OCI-LY7 (cell line): ENCODE data around the gene CYP8B1. TPM values are rescaled to one million over a fixed set of nuclear protein-coding genes. Genes with fewer than 3 reads are reported as not detected.

Experiments used
- BruUV-seq: library from RNA; stranded (reverse); fragments of 400-500 nt; replicated peaks from 2 replicates; lab custom pipeline; 2021; lab: Mats Ljungman, UMichigan
- CTCF ChIA-PET: fragments of 300-600 bp; sonication (Branson Sonifier 250); formaldehyde crosslinking; loops from one replicate; lab custom pipeline; 2022; ENCODE audit warnings: antibody characterized with exemption; ENCODE audit not compliant: unreplicated experiment; lab: Charles Lee
- POLR2A ChIA-PET: fragments of 300-600 bp; sonication (Branson Sonifier 250); formaldehyde crosslinking; loops from one replicate; lab custom pipeline; 2022; ENCODE audit warnings: antibody characterized with exemption; lab: Charles Lee
- DNase-seq: peaks from one replicate; pipeline ENCODE4 v3.0.0-alpha.2; 2015; ENCODE audit warnings: low spot score
- H2AFZ ChIP-seq: fragments of 200-600 bp; sonication (generic), shearing (Covaris generic); 2 replicates; pipeline ENCODE4 v1.6.1; 2014; ENCODE audit warnings: mild to moderate bottlenecking, antibody characterized with exemption, low read length, moderate library complexity
- H3K27ac ChIP-seq: fragments of 200-600 bp; sonication (generic); 2 replicates; pipeline ENCODE4 v1.5.1; 2014; ENCODE audit warnings: mixed run types, low read depth, mild to moderate bottlenecking, moderate library complexity, low read length, inconsistent platforms; ENCODE audit not compliant: poor library complexity, severe bottlenecking
- H3K36me3 ChIP-seq: fragments of 200-600 bp; sonication (generic); 2 replicates; pipeline ENCODE4 v1.6.1; 2014; ENCODE audit warnings: mild to moderate bottlenecking, antibody characterized with exemption, low read length, moderate library complexity, mixed read lengths; ENCODE audit not compliant: insufficient read depth
- H3K4me1 ChIP-seq: fragments of 200-600 bp; sonication (generic); 2 replicates; pipeline ENCODE4 v1.5.1; 2014; ENCODE audit warnings: mild to moderate bottlenecking, low read length; ENCODE audit not compliant: insufficient read depth, poor library complexity, severe bottlenecking
- H3K4me2 ChIP-seq: fragments of 200-600 bp; sonication (generic); 2 replicates; pipeline ENCODE4 v1.6.1; 2014; ENCODE audit warnings: mild to moderate bottlenecking, low read length
- H3K4me3 ChIP-seq: fragments of 200-600 bp; sonication (generic); 2 replicates; pipeline ENCODE4 v1.5.1; 2014; ENCODE audit warnings: mild to moderate bottlenecking, low read depth, low read length; ENCODE audit not compliant: poor library complexity, severe bottlenecking
- H3K79me2 ChIP-seq: fragments of 200-600 bp; sonication (generic); 2 replicates; pipeline ENCODE4 v1.6.1; 2016; ENCODE audit warnings: low read depth, mild to moderate bottlenecking, low read length, moderate library complexity, mixed read lengths; ENCODE audit not compliant: insufficient read depth
- H3K9me2 ChIP-seq: fragments of 200-600 bp; sonication (generic); 2 replicates; pipeline ENCODE4 v1.6.1; 2016; ENCODE audit warnings: mild to moderate bottlenecking, low read length, mixed read lengths; ENCODE audit not compliant: insufficient read depth
- H3K9me3 ChIP-seq: fragments of 200-600 bp; sonication (generic); 2 replicates; pipeline ENCODE4 v1.6.1; 2014; ENCODE audit warnings: mild to moderate bottlenecking, mixed run types, low read length, mixed read lengths
- H4K20me1 ChIP-seq: fragments of 200-600 bp; sonication (generic); 2 replicates; pipeline ENCODE4 v1.6.1; 2014; ENCODE audit warnings: mild to moderate bottlenecking, antibody characterized with exemption, low read length, moderate library complexity, mixed read lengths; ENCODE audit not compliant: insufficient read depth
- EZH2phosphoT487 ChIP-seq: fragments of 200-600 bp; sonication (generic); IDR thresholded peaks from 2 replicates; pipeline ENCODE4 v1.6.1; 2018; ENCODE audit warnings: low read depth, borderline replicate concordance, mild to moderate bottlenecking, mixed run types, antibody characterized with exemption, low read length, moderate library complexity, mixed read lengths
- intact Hi-C: fragments of 100-400 bp; cut with micrococcal nuclease; formaldehyde crosslinking; loops from one replicate; pipeline ENCODE4 v1.10.0; 2022; ENCODE audit not compliant: unreplicated experiment
- total RNA-seq, 2 experiments: library from RNA; depleted of rRNA in 1 of 2; stranded (reverse); fragments of >200 nt in 1 of 2; shearing (Covaris generic) in 1 of 2; gene quantifications; 2 replicates each; pipeline ENCODE4 v1.2.3, GENCODE V29; 2014 to 2022
- TF ChIP-seq, protein P1 (sequence below): fragments of 200-600 bp; sonication (generic); conservative IDR thresholded peaks from 2 replicates; pipeline ENCODE4 v1.5.1; 2014; ENCODE audit warnings: mild to moderate bottlenecking, antibody characterized with exemption, low read length, moderate library complexity, mixed read lengths

Gene CYP8B1
- total RNA-seq, 2 experiments from 2014 or later, result not detected

DNA sequence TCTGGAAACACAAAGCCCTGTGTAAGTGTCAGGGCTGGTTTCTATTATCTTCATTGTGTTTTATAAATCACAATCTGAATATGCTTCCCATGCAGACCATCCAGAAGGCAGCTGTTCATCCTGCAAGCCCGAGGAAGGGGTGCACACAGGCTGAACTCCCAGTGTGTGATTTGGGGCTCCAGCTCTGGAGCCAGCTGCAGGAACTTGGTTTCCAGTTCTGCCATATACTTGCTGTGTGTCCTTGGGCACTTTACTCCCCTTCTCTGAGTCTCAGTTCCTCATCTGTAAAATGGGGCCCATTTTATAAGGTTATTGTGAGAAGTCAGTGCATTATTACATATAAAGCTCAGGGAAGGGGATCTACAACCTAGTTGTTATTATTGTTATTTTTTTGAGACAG lies 22.6 kb downstream of the CYP8B1 start:
- no peak overlapping the region for H3K27ac ChIP-seq
- no peak overlapping the region for H3K4me3 ChIP-seq
- H3K9me2 ChIP-seq, result no peaks in the 10 kb centered on the region
- TF ChIP-seq EZH2phosphoT487, result no peak
- TF ChIP-seq, protein P1, sequence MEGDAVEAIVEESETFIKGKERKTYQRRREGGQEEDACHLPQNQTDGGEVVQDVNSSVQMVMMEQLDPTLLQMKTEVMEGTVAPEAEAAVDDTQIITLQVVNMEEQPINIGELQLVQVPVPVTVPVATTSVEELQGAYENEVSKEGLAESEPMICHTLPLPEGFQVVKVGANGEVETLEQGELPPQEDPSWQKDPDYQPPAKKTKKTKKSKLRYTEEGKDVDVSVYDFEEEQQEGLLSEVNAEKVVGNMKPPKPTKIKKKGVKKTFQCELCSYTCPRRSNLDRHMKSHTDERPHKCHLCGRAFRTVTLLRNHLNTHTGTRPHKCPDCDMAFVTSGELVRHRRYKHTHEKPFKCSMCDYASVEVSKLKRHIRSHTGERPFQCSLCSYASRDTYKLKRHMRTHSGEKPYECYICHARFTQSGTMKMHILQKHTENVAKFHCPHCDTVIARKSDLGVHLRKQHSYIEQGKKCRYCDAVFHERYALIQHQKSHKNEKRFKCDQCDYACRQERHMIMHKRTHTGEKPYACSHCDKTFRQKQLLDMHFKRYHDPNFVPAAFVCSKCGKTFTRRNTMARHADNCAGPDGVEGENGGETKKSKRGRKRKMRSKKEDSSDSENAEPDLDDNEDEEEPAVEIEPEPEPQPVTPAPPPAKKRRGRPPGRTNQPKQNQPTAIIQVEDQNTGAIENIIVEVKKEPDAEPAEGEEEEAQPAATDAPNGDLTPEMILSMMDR, result no peak
- ChIA-PET POLR2A (no interaction called here), CTCF (no interaction called here)
- H2AFZ ChIP-seq, result no peak overlapping the region
- H3K36me3 ChIP-seq, result no peaks in the 10 kb centered on the region
- intact Hi-C loops, result no loop called here
- DNase-seq, result no peak
- BruUV-seq, result no TSS peak
- no peak overlapping the region for H3K4me2 ChIP-seq
- H4K20me1 ChIP-seq, result no peaks in the 10 kb centered on the region
- H3K79me2 ChIP-seq, result no peaks in the 10 kb centered on the region
- no peaks in the 10 kb centered on the region for H3K4me1 ChIP-seq
- H3K9me3 ChIP-seq, result no peaks in the 10 kb centered on the region

DNA sequence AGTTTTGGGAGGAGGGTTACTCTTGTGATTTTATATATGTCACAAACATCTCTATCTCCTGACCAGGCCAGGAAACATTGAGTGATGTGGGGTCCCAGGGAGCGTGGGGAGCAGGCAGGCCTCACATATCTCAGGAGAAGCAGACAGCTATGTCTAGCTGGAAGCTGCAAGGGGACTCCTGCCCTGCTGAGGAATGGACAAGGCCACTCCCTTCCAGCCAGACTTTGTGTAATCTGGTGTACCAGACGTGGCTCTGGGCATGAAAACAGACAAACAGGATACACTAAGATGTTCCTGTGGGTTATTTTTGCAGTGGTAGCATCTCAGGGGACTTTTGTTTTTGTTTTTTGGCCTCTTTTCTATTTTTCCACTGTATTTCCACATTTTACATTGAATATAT lies 23.2 kb downstream of the CYP8B1 start:
- Histone ChIP-seq H4K20me1 (no peaks in the 10 kb centered on the region), H2AFZ (no peak overlapping the region), H3K4me2 (no peak overlapping the region), H3K36me3 (no peaks in the 10 kb centered on the region), H3K4me1 (peaks cover 4% of the 10 kb centered on the region), H3K79me2 (no peaks in the 10 kb centered on the region), H3K4me3 (no peak overlapping the region), H3K9me3 (no peaks in the 10 kb centered on the region), H3K9me2 (no peaks in the 10 kb centered on the region), H3K27ac (no peak overlapping the region)
- DNase-seq, result no peak
- intact Hi-C loops, result no loop called here
- ChIA-PET POLR2A (no interaction called here), CTCF (no interaction called here)
- no TSS peak for BruUV-seq
- no peak for TF ChIP-seq EZH2phosphoT487
- TF ChIP-seq, protein P1, result no peak

DNA sequence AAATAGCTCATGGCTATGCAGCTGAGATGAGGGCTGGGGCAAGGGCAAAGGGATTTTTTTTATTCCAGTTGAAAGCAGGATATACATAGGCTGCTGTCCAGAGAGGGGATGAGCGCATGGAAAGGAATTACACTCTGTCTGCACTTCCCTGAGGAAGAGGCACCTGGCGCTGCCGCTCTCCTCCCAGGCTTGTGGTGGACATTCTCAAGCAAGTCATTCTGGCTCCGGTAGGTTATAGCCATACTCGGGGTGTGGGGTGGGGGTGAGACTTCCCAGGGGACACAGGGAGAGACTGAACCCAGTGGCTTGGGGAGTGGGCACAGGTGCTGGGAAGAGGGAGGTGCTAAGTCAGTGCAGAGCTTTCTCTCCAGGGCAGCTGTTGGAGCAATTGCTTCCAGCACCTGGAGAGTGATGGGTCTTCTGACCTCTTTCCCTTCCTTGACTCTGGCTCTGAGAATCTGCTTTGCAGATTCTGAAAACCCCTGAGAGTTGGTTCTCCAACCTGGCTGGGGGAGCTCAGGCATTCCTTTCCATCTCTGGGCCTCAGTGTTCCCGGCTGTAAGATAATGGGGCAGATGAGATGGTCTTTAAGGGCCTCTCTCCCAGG lies 24.3 kb downstream of the CYP8B1 start:
- peaks cover 13% of the 10 kb centered on the region for H3K4me1 ChIP-seq
- no peaks in the 10 kb centered on the region for H3K9me3 ChIP-seq
- no TSS peak for BruUV-seq
- H3K79me2 ChIP-seq, result no peaks in the 10 kb centered on the region
- no peak overlapping the region for H2AFZ ChIP-seq
- H3K4me2 ChIP-seq, result no peak overlapping the region
- H3K36me3 ChIP-seq, result no peaks in the 10 kb centered on the region
- TF ChIP-seq, protein P1, result no peak
- no peak for TF ChIP-seq EZH2phosphoT487
- POLR2A ChIA-PET, result interaction anchor here (0.5 to 0.7 kb wide), 3 partner anchors 262 to 791 kb away, joined by 3 read pairs; no protein-coding TSS in a partner anchor
- H3K4me3 ChIP-seq, result no peak overlapping the region
- H3K27ac ChIP-seq, result no peak overlapping the region
- H4K20me1 ChIP-seq, result no peaks in the 10 kb centered on the region
- DNase-seq, result no peak
- H3K9me2 ChIP-seq, result no peaks in the 10 kb centered on the region
- CTCF ChIA-PET, result no interaction called here
- intact Hi-C loops, result no loop called here
